NB4 (cell line): ENCODE data around the gene IL15.

ENCODE experiments used
- DNase-seq: peaks from one replicate; pipeline ENCODE4 v3.0.0; 2010; ENCODE audit warnings: low read depth
- H3K4me3 ChIP-seq: one replicate; pipeline ENCODE4 v1.5.1; 2011; ENCODE audit warnings: mild to moderate bottlenecking, low read depth, low read length, moderate library complexity
- CTCF ChIP-seq: IDR thresholded peaks from one replicate; pipeline ENCODE4 v1.5.1; 2012; ENCODE audit warnings: low read depth, low read length
- MAX ChIP-seq: IDR thresholded peaks from 2 replicates; pipeline ENCODE4 v1.6.1; 2011; ENCODE audit warnings: low read depth, low read length
- MYC ChIP-seq: IDR thresholded peaks from 2 replicates; pipeline ENCODE4 v1.6.1; 2011; ENCODE audit warnings: low read depth, low read length
- POLR2A ChIP-seq: IDR thresholded peaks from 2 replicates; pipeline ENCODE4 v1.6.1; 2011; ENCODE audit warnings: mild to moderate bottlenecking; ENCODE audit not compliant: insufficient read length; ENCODE audit errors: extremely low read depth

The IL15 gene

GRCh38 chr4:141652161-141652778 lies 15.9 kb downstream of the IL15 start:
- no peak overlapping the region for H3K4me3 ChIP-seq
- DNase-seq, result no peak
- TF ChIP-seq CTCF (no peak), MAX (no peak), POLR2A (no peak)

GRCh38 chr4:141654098-141654497 lies 17.7 kb downstream of the IL15 start:
- no peak overlapping the region for H3K4me3 ChIP-seq
- TF ChIP-seq MYC, result no peak
- peak; percentile 27 for TF ChIP-seq CTCF
- no peak for DNase-seq

- no peak for TF ChIP-seq CTCF
- TF ChIP-seq MAX, result no peak
- TF ChIP-seq POLR2A, result no peak
- no peak overlapping the region for H3K4me3 ChIP-seq
- no peak for DNase-seq
These were observed 19.6 kb downstream of the IL15 start for GRCh38 chr4:141656031-141656430.

- no peak for TF ChIP-seq MYC
- TF ChIP-seq MAX, result no peak
- TF ChIP-seq CTCF, result no peak
- TF ChIP-seq POLR2A, result no peak
- no peak overlapping the region for H3K4me3 ChIP-seq
- peak; percentile 3 for DNase-seq
These were observed 21.3 kb downstream of the IL15 start for GRCh38 chr4:141657550-141658250.

- TF ChIP-seq MAX (no peak), POLR2A (no peak)
- DNase-seq, result no peak
- no peak overlapping the region for H3K4me3 ChIP-seq
These were observed 21.9 kb downstream of the IL15 start for GRCh38 chr4:141658309-141658708.

GRCh38 chr4:141659539-141659938 lies 23.2 kb downstream of the IL15 start:
- DNase-seq, result no peak
- no peak overlapping the region for H3K4me3 ChIP-seq
- no peak for TF ChIP-seq CTCF
